Astrocyte (in vitro differentiated cells and primary cell): Measurements from ENCODE around the gene BTN3A1. TPM values are rescaled to one million over a fixed set of nuclear protein-coding genes. Genes with fewer than 3 reads are reported as not detected.
A peak's percentile ranks its signal among the peaks of the same experiment; 100 is the strongest.

Experiments
- DNase-seq: peaks from one replicate; pipeline ENCODE4 v3.0.0-alpha.2; 2010; ENCODE audit warnings: low read depth
- FAIRE-seq: peaks from 2 replicates; lab custom pipeline; 2011; peaks lifted over from hg19 to GRCh38; lab: Jason Lieb, UNC
- H2AFZ ChIP-seq: 2 replicates; pipeline ENCODE4 v1.6.0; 2012; ENCODE audit warnings: low read depth, low read length, inconsistent platforms
- H3K27ac ChIP-seq: 2 replicates; pipeline ENCODE4 v1.5.1; 2011; ENCODE audit warnings: low read depth, low read length, inconsistent platforms
- H3K27me3 ChIP-seq: 2 replicates; pipeline ENCODE4 v1.6.0; 2011; ENCODE audit warnings: low read length, inconsistent platforms; ENCODE audit not compliant: insufficient read depth
- H3K36me3 ChIP-seq: 2 replicates; pipeline ENCODE4 v1.5.1; 2011; ENCODE audit warnings: low read length, inconsistent platforms; ENCODE audit not compliant: insufficient read depth
- H3K4me1 ChIP-seq: 2 replicates; pipeline ENCODE4 v1.5.1; 2011; ENCODE audit warnings: low read length, inconsistent platforms; ENCODE audit not compliant: insufficient read depth
- H3K4me2 ChIP-seq: 2 replicates; pipeline ENCODE4 v1.6.0; 2012; ENCODE audit warnings: low read length, inconsistent platforms
- H3K4me3 ChIP-seq: 2 replicates; pipeline ENCODE4 v1.5.1; 2011; ENCODE audit warnings: low read depth, mild to moderate bottlenecking, low read length, inconsistent platforms; ENCODE audit not compliant: insufficient read depth
- H3K79me2 ChIP-seq: 2 replicates; pipeline ENCODE4 v1.6.0; 2012; ENCODE audit warnings: mild to moderate bottlenecking, low read length, inconsistent platforms; ENCODE audit not compliant: insufficient read depth
- H3K9ac ChIP-seq: 2 replicates; pipeline ENCODE4 v1.6.0; 2012; ENCODE audit warnings: mild to moderate bottlenecking, low read length, inconsistent platforms
- H3K9me3 ChIP-seq: 2 replicates; pipeline ENCODE4 v1.5.1; 2012; ENCODE audit warnings: low read depth, mild to moderate bottlenecking, low read length, inconsistent platforms; ENCODE audit not compliant: insufficient read depth
- H4K20me1 ChIP-seq: 2 replicates; pipeline ENCODE4 v1.6.0; 2012; ENCODE audit warnings: low read length, inconsistent platforms; ENCODE audit not compliant: insufficient read depth
- H3K27ac Mint-ChIP-seq: one replicate; pipeline ENCODE4 v1.8.0; 2021; ENCODE audit warnings: mild to moderate bottlenecking, mixed read lengths; ENCODE audit not compliant: unreplicated experiment
- H3K27me3 Mint-ChIP-seq: one replicate; pipeline ENCODE4 v1.8.0; 2021; ENCODE audit warnings: low read depth, mixed read lengths; ENCODE audit not compliant: unreplicated experiment
- H3K36me3 Mint-ChIP-seq: one replicate; pipeline ENCODE4 v1.8.0; 2021; ENCODE audit warnings: low read depth, mixed read lengths; ENCODE audit not compliant: unreplicated experiment
- H3K4me1 Mint-ChIP-seq: one replicate; pipeline ENCODE4 v1.8.0; 2021; ENCODE audit warnings: low read depth, mixed read lengths; ENCODE audit not compliant: unreplicated experiment
- H3K4me3 Mint-ChIP-seq: one replicate; pipeline ENCODE4 v1.8.0; 2021; ENCODE audit warnings: mild to moderate bottlenecking, moderate library complexity, mixed read lengths; ENCODE audit not compliant: unreplicated experiment
- H3K9me3 Mint-ChIP-seq: one replicate; pipeline ENCODE4 v1.8.0; 2021; ENCODE audit warnings: mild to moderate bottlenecking, mixed read lengths; ENCODE audit not compliant: unreplicated experiment
- EZH2 ChIP-seq: IDR thresholded peaks from 2 replicates; pipeline ENCODE4 v1.6.1; 2012; ENCODE audit warnings: mild to moderate bottlenecking, low read length, inconsistent platforms; ENCODE audit not compliant: insufficient read depth
- total RNA-seq: library from RNA; stranded (reverse); gene quantifications from 2 replicates; pipeline ENCODE4 v1.2.1, GENCODE V29; 2021
- TF ChIP-seq, protein P1 (sequence below): IDR thresholded peaks from 2 replicates; pipeline ENCODE4 v1.5.1; 2011; ENCODE audit warnings: low read depth, mild to moderate bottlenecking, inconsistent platforms, low read length, moderate library complexity; ENCODE audit not compliant: insufficient read depth

The BTN3A1 gene
- total RNA-seq, 1 donor from 2014 or later, result 22.2 TPM

DNA sequence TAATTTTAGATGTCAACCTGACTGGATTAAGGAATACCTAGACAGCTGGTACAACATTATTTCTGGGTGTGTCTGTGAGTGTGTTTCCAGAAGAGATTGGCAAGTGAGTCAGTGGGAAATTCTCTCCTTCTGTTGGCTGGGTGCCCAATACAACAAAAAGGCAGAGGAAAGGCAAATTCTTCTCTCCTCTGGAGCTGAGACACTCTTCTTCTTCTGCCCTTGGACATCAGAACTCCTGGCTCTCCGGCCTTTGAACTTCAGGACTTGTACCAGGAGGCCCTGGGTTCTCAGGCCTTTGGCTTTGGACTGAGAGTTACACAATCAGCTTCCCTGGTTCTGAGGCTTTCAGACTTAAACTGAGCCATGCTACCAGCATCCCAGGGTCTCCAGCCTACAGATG is 7.8 kb upstream of the BTN3A1 start:
- Histone ChIP-seq H3K9ac (no peak overlapping the region), H2AFZ (no peak overlapping the region), H3K4me2 (peak overlapping the region; percentile 53), H3K27me3 (no peaks in the 10 kb centered on the region), H3K4me1 (peaks cover 9% of the 10 kb centered on the region), H3K9me3 (no peaks in the 10 kb centered on the region), H4K20me1 (no peaks in the 10 kb centered on the region), H3K79me2 (no peaks in the 10 kb centered on the region), H3K4me3 (no peak overlapping the region), H3K27ac (no peak overlapping the region), H3K36me3 (peaks cover 5% of the 10 kb centered on the region)
- peaks cover 11% of the 10 kb centered on the region for H3K36me3 Mint-ChIP-seq
- peaks cover 26% of the 10 kb centered on the region for H3K4me1 Mint-ChIP-seq
- no peaks in the 10 kb centered on the region for H3K9me3 Mint-ChIP-seq
- DNase-seq (peak; percentile 74), FAIRE-seq (no peak)
- TF ChIP-seq EZH2, result no peak
- TF ChIP-seq, protein P1, sequence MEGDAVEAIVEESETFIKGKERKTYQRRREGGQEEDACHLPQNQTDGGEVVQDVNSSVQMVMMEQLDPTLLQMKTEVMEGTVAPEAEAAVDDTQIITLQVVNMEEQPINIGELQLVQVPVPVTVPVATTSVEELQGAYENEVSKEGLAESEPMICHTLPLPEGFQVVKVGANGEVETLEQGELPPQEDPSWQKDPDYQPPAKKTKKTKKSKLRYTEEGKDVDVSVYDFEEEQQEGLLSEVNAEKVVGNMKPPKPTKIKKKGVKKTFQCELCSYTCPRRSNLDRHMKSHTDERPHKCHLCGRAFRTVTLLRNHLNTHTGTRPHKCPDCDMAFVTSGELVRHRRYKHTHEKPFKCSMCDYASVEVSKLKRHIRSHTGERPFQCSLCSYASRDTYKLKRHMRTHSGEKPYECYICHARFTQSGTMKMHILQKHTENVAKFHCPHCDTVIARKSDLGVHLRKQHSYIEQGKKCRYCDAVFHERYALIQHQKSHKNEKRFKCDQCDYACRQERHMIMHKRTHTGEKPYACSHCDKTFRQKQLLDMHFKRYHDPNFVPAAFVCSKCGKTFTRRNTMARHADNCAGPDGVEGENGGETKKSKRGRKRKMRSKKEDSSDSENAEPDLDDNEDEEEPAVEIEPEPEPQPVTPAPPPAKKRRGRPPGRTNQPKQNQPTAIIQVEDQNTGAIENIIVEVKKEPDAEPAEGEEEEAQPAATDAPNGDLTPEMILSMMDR, result no peak
- H3K4me3 Mint-ChIP-seq, result no peak overlapping the region
- H3K27me3 Mint-ChIP-seq, result no peaks in the 10 kb centered on the region
- peak overlapping the region; percentile 74 for H3K27ac Mint-ChIP-seq

DNA sequence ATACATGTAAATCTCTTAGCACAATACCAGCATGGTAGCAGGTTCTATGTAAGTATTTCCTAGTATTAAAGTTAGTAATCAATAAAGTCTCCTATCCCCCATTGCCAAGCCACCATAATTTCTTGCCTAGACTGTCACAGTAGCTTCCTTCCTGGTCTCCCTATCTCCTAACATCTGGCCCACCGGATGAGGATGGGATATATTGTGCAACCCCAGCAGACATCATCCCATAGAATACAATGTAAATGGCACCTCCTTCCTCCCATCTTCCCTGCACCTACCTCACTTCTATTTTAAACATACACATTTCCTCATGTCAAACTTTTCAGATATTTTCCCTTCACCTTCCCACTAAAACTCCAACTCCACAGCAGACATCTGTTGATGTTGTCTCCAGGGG is 3.5 kb upstream of the BTN3A1 start:
- Histone ChIP-seq H3K27ac (no peak overlapping the region), H4K20me1 (no peaks in the 10 kb centered on the region), H3K4me1 (peaks cover 12% of the 10 kb centered on the region), H3K79me2 (no peaks in the 10 kb centered on the region), H3K4me3 (no peak overlapping the region), H3K36me3 (no peaks in the 10 kb centered on the region), H3K9ac (no peak overlapping the region), H3K27me3 (no peaks in the 10 kb centered on the region), H3K9me3 (no peaks in the 10 kb centered on the region), H3K4me2 (no peak overlapping the region), H2AFZ (no peak overlapping the region)
- FAIRE-seq (no peak), DNase-seq (no peak)
- no peak overlapping the region for H3K4me3 Mint-ChIP-seq
- no peak for TF ChIP-seq EZH2
- TF ChIP-seq, protein P1, result no peak
- peaks cover 26% of the 10 kb centered on the region for H3K4me1 Mint-ChIP-seq
- no peaks in the 10 kb centered on the region for H3K9me3 Mint-ChIP-seq
- H3K36me3 Mint-ChIP-seq, result peaks cover 1% of the 10 kb centered on the region
- no peaks in the 10 kb centered on the region for H3K27me3 Mint-ChIP-seq
- no peak overlapping the region for H3K27ac Mint-ChIP-seq

DNA sequence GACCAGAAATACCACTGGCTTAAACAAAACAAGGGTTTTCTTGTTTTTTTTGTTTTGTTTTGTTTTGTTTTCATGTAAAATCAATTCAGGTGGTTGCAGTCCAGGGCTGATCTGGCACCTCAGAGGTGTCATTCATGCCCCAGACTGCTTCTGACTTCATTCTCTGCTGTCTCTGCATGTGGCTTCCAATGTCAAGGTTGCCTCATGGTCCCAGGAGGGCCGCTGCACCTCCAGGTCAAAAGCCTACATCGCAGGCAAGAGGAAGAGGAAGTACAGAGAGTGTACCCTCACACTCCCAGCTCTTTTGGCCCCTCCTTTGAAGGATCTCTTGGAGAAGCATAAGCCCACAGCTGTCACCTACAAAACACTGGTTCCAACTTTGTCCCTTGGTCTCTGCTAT is 1.4 kb upstream of the BTN3A1 start:
- Histone ChIP-seq H3K4me2 (no peak overlapping the region), H2AFZ (peak overlapping the region; percentile 49), H3K36me3 (no peaks in the 10 kb centered on the region), H3K9me3 (no peaks in the 10 kb centered on the region), H3K27ac (no peak overlapping the region), H3K27me3 (no peaks in the 10 kb centered on the region), H3K4me1 (peaks cover 3% of the 10 kb centered on the region), H3K4me3 (no peak overlapping the region), H3K79me2 (no peaks in the 10 kb centered on the region), H4K20me1 (no peaks in the 10 kb centered on the region), H3K9ac (no peak overlapping the region)
- no peak overlapping the region for H3K27ac Mint-ChIP-seq
- peaks cover 14% of the 10 kb centered on the region for H3K4me1 Mint-ChIP-seq
- no peaks in the 10 kb centered on the region for H3K27me3 Mint-ChIP-seq
- H3K9me3 Mint-ChIP-seq, result no peaks in the 10 kb centered on the region
- no peak for DNase-seq
- TF ChIP-seq, protein P1, result no peak
- TF ChIP-seq EZH2, result no peak
- H3K36me3 Mint-ChIP-seq, result peaks cover 10% of the 10 kb centered on the region
- no peak overlapping the region for H3K4me3 Mint-ChIP-seq
- FAIRE-seq, result no peak
